HUES48 (cell line): ENCODE results near the gene SSR3.

ENCODE experiments used
- H3K27ac ChIP-seq: one replicate; pipeline ENCODE4 v1.7.0; 2013; ENCODE audit warnings: low read depth, low read length, inconsistent platforms
- H3K27me3 ChIP-seq: 2 replicates; pipeline ENCODE4 v1.6.1; 2013; ENCODE audit warnings: mild to moderate bottlenecking, low read length; ENCODE audit not compliant: control insufficient read depth, insufficient read depth
- H3K36me3 ChIP-seq: 2 replicates; pipeline ENCODE4 v1.6.1; 2013; ENCODE audit warnings: low read length; ENCODE audit not compliant: control insufficient read depth, insufficient read depth
- H3K4me1 ChIP-seq: 2 replicates; pipeline ENCODE4 v1.6.1; 2013; ENCODE audit warnings: mild to moderate bottlenecking, low read length; ENCODE audit not compliant: control insufficient read depth, insufficient read depth
- H3K4me3 ChIP-seq: 2 replicates; pipeline ENCODE4 v1.5.1; 2013; ENCODE audit warnings: mild to moderate bottlenecking, low read depth, low read length
- H3K9ac ChIP-seq: 2 replicates; pipeline ENCODE4 v1.6.1; 2013; ENCODE audit warnings: mild to moderate bottlenecking, low read depth, low read length, moderate library complexity
- H3K9me3 ChIP-seq: 2 replicates; pipeline ENCODE4 v1.6.1; 2013; ENCODE audit warnings: low read length; ENCODE audit not compliant: control insufficient read depth, insufficient read depth

Gene SSR3

DNA sequence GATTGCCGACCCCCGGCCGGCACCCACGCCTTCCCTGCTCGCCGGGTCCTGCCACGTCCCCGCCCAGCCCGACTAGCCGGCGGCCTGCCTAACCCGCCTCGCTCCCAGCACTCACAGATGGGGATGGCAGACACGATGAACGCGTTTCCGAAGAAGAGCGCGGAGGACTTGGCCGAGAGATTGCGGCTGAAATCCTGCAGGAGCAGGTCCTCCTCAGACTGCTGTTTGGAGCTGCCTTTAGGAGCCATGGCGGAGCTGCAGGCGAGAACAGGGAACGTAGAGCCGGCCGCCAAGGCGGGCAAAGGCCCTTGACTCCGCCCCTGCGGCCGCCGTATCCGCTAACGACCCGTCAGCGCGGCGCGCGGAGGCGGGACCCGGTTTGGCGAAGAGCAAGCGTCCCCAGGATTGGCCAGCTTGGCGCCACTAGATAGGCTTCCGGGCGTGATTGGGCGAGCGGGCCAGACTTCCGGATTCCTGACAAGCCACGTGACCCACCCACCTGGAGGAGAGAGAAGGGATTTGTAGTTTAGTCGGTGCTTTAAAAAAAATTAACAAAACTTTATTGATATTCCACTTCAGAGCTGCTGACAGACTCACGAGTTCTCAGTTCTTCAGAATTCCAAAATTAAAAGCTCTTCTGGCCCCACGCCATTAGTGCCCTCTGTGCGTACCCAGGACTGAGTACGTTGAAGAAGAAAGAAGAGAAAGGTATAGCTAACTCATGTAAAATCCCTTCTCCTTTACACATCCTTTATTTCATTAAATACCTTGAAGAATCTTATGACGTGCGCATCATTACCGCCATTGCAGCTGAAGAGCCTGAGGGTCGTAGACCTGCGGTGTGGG, at the start of gene SSR3:
Gene SSR3 (minus strand): TSS at position 276 of the 846 bp plus-strand sequence. CDS start 28 bp downstream, at position 248.
- Histone ChIP-seq H3K36me3 (peaks cover 36% of the 10 kb centered on the region), H3K4me3 (peak within 1 kb of the TSS; percentile 91), H3K9ac (peak within 1 kb of the TSS; percentile 92), H3K4me1 (peaks cover 5% of the 10 kb centered on the region; the same call in 1 of the 2 replicates), H3K27ac (peak within 1 kb of the TSS; percentile 92), H3K9me3 (no peaks in the 10 kb centered on the region), H3K27me3 (no peaks in the 10 kb centered on the region)

DNA sequence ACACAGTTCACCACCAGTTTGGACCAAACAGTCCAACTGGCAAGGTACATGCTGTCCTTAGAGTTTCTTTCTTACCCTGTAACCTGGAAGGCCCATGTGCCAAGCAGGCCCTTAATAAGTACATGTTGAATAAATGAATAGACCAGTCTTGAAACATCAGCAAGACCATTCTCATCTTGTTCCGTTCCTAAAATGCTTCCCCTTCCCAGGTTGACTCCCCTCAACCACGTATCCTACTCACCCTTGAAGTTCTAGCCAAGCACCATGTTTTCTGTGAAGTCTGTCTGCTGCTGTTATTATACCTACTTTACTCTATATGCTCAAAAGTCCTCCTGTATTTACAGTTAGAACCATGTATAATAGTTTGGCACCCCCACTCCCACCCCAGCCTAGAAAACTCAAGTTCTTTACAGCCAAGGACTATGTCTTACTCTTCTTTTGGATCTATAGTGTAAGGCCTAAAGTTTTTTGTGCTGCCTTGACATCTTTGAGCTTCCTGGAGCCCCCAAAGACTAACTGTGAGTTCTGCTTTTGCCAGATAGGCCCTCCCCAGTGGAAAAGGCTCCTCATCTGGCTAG, 49.2 kb upstream of the SSR3 start:
- Histone ChIP-seq H3K4me3 (no peak overlapping the region), H3K36me3 (no peaks in the 10 kb centered on the region), H3K27ac (no peak overlapping the region), H3K27me3 (peaks cover 11% of the 10 kb centered on the region; the same call in 1 of the 2 replicates), H3K9me3 (no peaks in the 10 kb centered on the region), H3K9ac (no peak overlapping the region), H3K4me1 (peaks cover 13% of the 10 kb centered on the region)

DNA sequence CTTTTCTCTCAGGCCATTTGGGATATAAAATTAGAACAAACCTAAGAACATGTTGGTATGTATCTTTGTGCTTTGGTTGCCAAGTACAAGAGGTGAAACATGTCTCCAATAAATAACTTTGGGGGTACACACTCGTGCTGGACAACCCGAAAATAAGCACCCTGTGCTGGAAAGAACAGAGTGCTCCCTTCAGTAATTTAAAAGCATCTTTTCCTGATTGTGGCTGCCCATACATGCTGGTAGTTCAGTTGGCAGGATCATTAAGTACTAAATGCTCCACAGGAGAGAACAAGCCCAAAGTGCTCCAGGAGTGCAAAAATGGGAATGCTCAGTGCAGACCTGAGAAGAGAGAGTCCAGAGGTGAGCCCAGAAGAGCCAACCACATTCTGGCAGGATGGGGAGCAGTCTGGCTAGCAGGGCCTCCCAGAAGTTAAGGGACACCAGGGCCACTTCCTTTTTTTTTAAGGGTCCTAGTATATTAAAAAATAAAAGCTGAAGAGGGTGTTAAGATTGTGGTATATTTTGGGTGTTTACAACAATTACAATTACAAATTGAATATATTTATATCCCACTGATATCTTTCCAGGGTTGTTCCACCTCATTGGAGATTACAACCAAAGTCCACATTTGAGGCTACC, 48.6 kb upstream of the SSR3 start:
- peaks cover 13% of the 10 kb centered on the region for H3K4me1 ChIP-seq
- no peak overlapping the region for H3K27ac ChIP-seq
- no peak overlapping the region for H3K4me3 ChIP-seq
- no peaks in the 10 kb centered on the region for H3K9me3 ChIP-seq
- no peak overlapping the region for H3K9ac ChIP-seq
- H3K36me3 ChIP-seq = no peaks in the 10 kb centered on the region
- peaks cover 11% of the 10 kb centered on the region; the same call in 1 of the 2 replicates for H3K27me3 ChIP-seq

DNA sequence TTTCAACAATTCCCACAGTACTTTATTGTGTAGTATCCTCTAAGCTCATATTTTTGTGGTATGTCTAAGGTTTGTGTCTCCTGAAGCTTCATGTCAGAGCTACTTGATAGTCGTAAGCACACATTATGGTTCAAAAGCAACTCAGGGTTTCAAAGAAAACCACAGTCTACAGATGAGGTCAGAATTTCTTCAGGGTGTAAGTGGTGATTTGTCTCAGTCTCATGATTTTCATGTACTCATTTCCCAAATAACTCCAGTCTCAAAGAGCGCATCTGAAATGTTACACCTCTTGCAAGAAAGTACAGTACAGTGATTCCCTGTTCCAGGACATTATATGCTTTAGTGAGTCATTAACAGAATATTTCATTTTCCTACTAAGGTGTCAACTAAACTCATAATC, 47.5 kb upstream of the SSR3 start:
- Histone ChIP-seq H3K27ac (no peak overlapping the region), H3K27me3 (peaks cover 8% of the 10 kb centered on the region; the same call in 1 of the 2 replicates), H3K4me3 (no peak overlapping the region), H3K9me3 (no peaks in the 10 kb centered on the region), H3K4me1 (peaks cover 13% of the 10 kb centered on the region), H3K9ac (no peak overlapping the region), H3K36me3 (no peaks in the 10 kb centered on the region)

DNA sequence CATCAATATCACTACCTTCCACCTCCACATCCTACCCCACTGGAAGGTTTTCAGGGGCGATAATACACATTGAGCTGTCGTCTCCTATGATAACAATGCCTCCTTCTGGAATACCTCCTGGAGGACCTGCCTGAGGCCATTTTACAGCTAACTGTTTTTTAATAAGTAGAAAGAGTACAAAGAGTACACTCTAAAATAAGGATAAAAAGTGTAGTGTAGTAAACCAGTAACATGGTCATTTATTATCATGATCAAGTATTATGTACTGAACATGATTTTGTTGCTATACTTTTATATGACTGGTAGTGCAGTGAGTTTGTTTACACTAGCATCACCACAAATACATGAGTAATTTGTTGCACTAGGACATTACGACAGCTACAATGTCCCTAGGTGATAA, 46.6 kb upstream of the SSR3 start:
- Histone ChIP-seq H3K4me3 (no peak overlapping the region), H3K9me3 (no peaks in the 10 kb centered on the region), H3K9ac (no peak overlapping the region), H3K27me3 (no peaks in the 10 kb centered on the region), H3K27ac (no peak overlapping the region), H3K36me3 (no peaks in the 10 kb centered on the region), H3K4me1 (peaks cover 11% of the 10 kb centered on the region)

DNA sequence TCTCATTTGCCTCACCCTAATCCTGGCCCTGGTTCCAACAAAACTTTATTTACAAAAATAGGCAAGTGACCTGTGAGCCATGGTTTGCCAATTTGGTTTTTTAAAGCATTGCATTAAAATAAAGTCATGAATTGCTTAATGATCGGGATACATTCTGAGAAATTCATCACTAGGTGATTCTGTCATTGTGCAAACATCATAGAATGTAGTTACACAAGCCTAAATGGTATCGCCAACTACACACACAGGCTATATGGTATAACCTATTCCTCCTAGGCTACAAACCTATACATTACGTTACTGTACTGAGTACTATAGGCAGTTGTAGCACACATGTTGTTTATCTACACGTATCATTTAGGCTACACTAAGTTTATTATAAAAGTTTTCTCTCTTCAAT, 45.9 kb upstream of the SSR3 start:
- Histone ChIP-seq H3K36me3 (no peaks in the 10 kb centered on the region), H3K9ac (no peak overlapping the region), H3K27ac (no peak overlapping the region), H3K27me3 (no peaks in the 10 kb centered on the region), H3K9me3 (no peaks in the 10 kb centered on the region), H3K4me3 (no peak overlapping the region), H3K4me1 (peaks cover 8% of the 10 kb centered on the region)

DNA sequence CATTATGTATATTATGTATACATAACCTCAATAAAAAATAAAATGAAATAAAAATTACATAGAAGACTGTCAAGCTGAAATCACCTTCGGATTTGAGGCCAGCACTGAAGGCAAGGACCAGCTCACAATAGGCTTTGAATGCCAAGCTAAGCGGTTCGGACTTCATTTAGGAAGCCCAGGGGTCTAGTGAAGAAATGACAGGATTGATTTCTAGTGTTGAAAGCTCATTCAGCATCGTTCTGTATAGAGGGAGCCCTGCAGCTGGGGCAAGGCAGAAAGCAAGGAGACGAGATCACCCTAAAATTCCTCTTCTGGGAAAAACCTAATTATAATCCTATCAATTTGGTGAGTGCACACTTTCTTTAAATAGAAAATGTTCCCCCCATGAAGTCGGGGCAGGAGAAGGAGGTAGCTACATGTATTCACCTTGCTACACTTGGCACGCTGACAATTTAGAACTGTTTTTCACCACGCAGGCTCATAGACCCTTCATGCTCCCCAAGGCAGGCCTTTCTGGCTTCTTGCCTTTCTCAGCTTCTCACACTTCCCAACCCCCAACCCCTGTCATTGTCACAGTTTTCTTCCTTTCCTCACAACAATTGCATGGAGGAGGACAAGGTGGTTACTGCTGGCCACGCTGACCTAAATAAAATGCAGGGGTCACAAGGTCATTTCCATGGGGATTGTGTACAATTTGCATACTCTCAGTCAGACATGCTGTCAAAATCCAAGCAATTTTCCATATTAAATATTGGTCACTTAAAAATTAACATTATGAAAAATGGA, 44.4 kb upstream of the SSR3 start:
- Histone ChIP-seq H3K36me3 (no peaks in the 10 kb centered on the region), H3K27ac (no peak overlapping the region), H3K9me3 (no peaks in the 10 kb centered on the region), H3K4me3 (no peak overlapping the region), H3K9ac (no peak overlapping the region), H3K27me3 (no peaks in the 10 kb centered on the region), H3K4me1 (no peaks in the 10 kb centered on the region; the same call in 1 of the 2 replicates)

DNA sequence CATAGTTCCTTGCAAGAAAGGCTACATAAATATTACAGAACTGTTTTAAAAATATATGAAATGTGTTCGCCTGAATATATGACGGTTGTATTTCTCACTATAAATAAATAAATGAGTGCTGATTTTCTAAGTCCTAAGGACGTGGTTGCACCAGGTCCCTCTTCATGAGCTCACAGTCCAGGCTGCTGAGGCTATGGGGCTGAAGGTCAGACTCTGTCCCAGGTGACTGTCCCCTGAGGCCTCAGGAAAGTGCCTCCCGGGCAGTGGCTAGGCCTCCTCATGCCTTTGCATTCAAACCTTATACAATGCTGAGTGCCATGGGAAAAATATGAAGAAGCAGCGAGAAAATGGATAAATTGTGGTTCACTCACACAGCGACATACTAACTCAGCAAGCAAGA, 43.5 kb upstream of the SSR3 start:
- Histone ChIP-seq H3K9ac (no peak overlapping the region), H3K36me3 (no peaks in the 10 kb centered on the region), H3K4me1 (no peaks in the 10 kb centered on the region; the same call in 1 of the 2 replicates), H3K4me3 (no peak overlapping the region), H3K27me3 (no peaks in the 10 kb centered on the region), H3K27ac (no peak overlapping the region), H3K9me3 (no peaks in the 10 kb centered on the region)

DNA sequence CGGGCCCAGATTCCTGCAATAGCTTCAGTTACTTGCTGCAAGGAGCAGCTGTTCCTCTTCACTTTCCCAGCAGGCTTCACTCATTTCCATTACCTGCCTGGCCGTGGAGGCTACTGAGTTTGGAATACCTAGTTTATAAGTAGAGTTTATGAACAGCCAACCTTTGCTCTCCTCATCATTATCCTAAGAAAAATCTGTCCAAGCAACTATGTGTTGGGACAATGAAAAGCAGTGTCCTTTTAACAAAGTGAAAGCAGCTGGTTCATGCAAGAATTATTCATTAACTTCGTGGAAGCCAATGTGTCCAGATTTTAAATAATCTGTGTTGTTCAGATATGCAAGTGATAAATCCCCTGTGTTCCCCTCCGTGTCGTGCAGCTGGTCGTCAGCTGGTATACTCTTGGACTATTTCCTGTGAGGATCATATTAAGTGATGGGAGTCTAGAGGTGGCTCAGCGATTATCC, 39.3 kb upstream of the SSR3 start:
- H3K4me1 ChIP-seq = no peaks in the 10 kb centered on the region
- no peaks in the 10 kb centered on the region for H3K36me3 ChIP-seq
- no peaks in the 10 kb centered on the region for H3K27me3 ChIP-seq
- no peak overlapping the region for H3K9ac ChIP-seq
- H3K9me3 ChIP-seq = no peaks in the 10 kb centered on the region
- H3K27ac ChIP-seq = no peak overlapping the region
- no peak overlapping the region for H3K4me3 ChIP-seq

DNA sequence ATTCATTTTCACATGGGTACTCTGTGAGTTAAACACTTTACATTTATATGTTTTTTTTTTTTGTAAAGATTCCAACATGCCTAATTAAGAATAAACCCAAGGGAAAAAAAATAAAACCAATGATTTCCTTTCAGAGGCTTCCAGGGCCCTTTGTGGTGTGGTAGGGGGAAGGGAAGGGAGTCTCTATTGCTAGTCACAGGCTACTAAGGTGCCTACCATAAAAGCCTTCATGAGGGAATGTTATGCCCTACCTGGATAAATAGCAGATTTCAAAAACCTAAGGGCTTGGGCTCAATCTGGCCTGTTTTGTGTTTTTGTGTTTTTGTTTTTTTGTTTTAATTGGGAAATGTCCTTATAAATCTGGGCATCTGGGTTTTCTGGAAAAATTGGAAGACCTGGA, 38.9 kb upstream of the SSR3 start:
- Histone ChIP-seq H3K4me1 (no peaks in the 10 kb centered on the region), H3K9me3 (no peaks in the 10 kb centered on the region), H3K27me3 (no peaks in the 10 kb centered on the region), H3K36me3 (no peaks in the 10 kb centered on the region), H3K4me3 (no peak overlapping the region), H3K27ac (no peak overlapping the region), H3K9ac (no peak overlapping the region)
